ENCODE data around the gene SYT17. TPM values are rescaled to one million over a fixed set of nuclear protein-coding genes. Genes with fewer than 3 reads are reported as not detected.

The SYT17 gene
- polyA plus RNA-seq, 3 donors: 0.81 to 4.9 (median 1.1) TPM

DNA sequence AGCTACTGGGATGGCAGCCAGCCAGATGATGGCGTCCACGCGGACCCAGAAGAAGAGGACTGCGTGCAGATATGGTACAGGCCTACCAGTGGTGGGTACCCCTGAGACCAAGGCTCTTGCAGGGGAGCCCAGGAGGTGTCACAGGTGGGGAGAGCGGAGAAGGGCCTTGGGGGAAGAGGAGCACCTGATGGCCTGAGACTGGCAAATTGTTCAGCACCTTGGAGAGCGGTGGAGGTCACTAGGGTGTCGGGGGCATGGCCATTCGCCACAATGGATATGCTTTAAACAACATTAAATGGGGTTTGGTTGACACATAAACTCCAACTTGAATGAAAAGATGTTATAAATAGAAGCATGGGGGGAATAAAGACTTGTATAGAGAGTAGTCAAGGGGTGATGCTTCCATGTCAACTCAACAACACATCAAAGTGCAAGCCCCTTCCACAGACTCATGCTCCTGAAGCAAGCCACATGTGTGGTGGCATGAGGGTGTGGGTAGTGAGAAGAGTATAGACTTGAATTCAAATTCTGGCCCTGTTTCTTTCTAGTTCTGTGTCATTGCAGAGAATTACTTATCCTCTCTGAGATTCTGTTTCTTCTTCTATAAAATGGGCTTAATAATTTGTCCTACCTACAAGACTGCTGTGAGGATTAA is 139.7 kb downstream of the SYT17 start:
- TF ChIP-seq, protein P1, sequence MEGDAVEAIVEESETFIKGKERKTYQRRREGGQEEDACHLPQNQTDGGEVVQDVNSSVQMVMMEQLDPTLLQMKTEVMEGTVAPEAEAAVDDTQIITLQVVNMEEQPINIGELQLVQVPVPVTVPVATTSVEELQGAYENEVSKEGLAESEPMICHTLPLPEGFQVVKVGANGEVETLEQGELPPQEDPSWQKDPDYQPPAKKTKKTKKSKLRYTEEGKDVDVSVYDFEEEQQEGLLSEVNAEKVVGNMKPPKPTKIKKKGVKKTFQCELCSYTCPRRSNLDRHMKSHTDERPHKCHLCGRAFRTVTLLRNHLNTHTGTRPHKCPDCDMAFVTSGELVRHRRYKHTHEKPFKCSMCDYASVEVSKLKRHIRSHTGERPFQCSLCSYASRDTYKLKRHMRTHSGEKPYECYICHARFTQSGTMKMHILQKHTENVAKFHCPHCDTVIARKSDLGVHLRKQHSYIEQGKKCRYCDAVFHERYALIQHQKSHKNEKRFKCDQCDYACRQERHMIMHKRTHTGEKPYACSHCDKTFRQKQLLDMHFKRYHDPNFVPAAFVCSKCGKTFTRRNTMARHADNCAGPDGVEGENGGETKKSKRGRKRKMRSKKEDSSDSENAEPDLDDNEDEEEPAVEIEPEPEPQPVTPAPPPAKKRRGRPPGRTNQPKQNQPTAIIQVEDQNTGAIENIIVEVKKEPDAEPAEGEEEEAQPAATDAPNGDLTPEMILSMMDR (IDR thresholded peaks at IDR 0.05): no peak
- Histone ChIP-seq H3K9me3 (replicated peaks in 1 of 2; ENCODE audit: control insufficient read depth in 1 of 2, insufficient read depth in 1 of 2, low read length in 2 of 2) (no peaks in the 10 kb centered on the region), H3K27me3 (ENCODE audit: control insufficient read depth in 2 of 2, insufficient read depth in 2 of 2, low read length in 2 of 2) (no peaks in the 10 kb centered on the region), H3K36me3 (replicated peaks in 1 of 2; ENCODE audit: control insufficient read depth in 1 of 2, insufficient read depth in 2 of 2, low read length in 2 of 2) (no peaks in the 10 kb centered on the region), H3K79me2 (ENCODE audit: insufficient read depth, low read length) (no peaks in the 10 kb centered on the region), H3K4me3 (replicated peaks in 1 of 3; ENCODE audit: low read depth in 2 of 3, low read length in 3 of 3) (no peak overlapping the region), H3K4me1 (ENCODE audit: control insufficient read depth in 1 of 2, insufficient read depth in 2 of 2, low read length in 2 of 2) (peaks cover 8 to 10% of the 10 kb centered on the region in 2 donors), H3K9ac (ENCODE audit: insufficient read depth, low read length, poor library complexity, severe bottlenecking) (no peak overlapping the region), H4K20me1 (ENCODE audit: insufficient read depth, low read length) (no peaks in the 10 kb centered on the region), H3K27ac (ENCODE audit: low read depth in 1 of 2, low read length in 2 of 2) (no peak overlapping the region), H2AFZ (ENCODE audit: insufficient read depth, low read depth, low read length, poor library complexity, severe bottlenecking) (no peak overlapping the region), H3K4me2 (replicated peaks; ENCODE audit: extremely low read depth, low read length, poor library complexity, severe bottlenecking) (no peak overlapping the region)
- Mint-ChIP-seq H3K4me1 (peaks cover 10% of the 10 kb centered on the region), H3K27me3 (ENCODE audit: low read depth in 3 of 3) (peaks cover 3 to 9% (median 3%) of the 10 kb centered on the region in 3 donors), H3K36me3 (no peaks in the 10 kb centered on the region), H3K4me3 (no peak overlapping the region), H3K9me3 (no peaks in the 10 kb centered on the region), H3K27ac (no peak overlapping the region)
- intact Hi-C loops (cut with micrococcal nuclease): no loop called here
- no peak for DNase-seq
- WGBS (ENCODE audit: insufficient coverage): 56% methylated on average over 5 of the region's 8 CpGs

DNA sequence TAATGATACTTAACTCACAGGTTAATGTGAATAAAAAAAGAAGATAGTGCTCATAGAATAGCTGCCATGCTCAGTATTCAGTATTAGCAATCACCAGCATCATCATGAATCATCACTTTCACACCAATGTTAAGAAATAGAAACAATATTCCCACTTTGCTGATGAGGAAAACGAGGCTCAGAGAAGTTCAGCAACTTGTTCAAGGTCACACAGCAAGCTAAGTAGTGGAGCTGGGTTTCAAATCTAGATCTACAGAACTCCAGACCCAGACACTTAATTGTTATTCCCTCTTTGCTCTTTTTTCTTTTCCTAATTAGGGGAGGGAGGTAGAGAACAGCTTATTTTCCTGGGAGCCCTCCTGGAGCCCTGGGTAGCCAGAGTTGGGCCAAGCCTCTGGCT is 140.4 kb downstream of the SYT17 start:
- no peaks in the 10 kb centered on the region for H3K36me3 Mint-ChIP-seq

More for the DNA sequence above, 140.4 kb downstream of the SYT17 start:
- Histone ChIP-seq H2AFZ (ENCODE audit: insufficient read depth, low read depth, low read length, poor library complexity, severe bottlenecking) (no peak overlapping the region), H4K20me1 (ENCODE audit: insufficient read depth, low read length) (no peaks in the 10 kb centered on the region), H3K36me3 (replicated peaks in 1 of 2; ENCODE audit: control insufficient read depth in 1 of 2, insufficient read depth in 2 of 2, low read length in 2 of 2) (no peaks in the 10 kb centered on the region), H3K4me1 (ENCODE audit: control insufficient read depth in 1 of 2, insufficient read depth in 2 of 2, low read length in 2 of 2) (peaks cover 8 to 10% of the 10 kb centered on the region in 2 donors), H3K4me2 (replicated peaks; ENCODE audit: extremely low read depth, low read length, poor library complexity, severe bottlenecking) (no peak overlapping the region), H3K79me2 (ENCODE audit: insufficient read depth, low read length) (no peaks in the 10 kb centered on the region), H3K27me3 (ENCODE audit: control insufficient read depth in 2 of 2, insufficient read depth in 2 of 2, low read length in 2 of 2) (no peaks in the 10 kb centered on the region), H3K9ac (ENCODE audit: insufficient read depth, low read length, poor library complexity, severe bottlenecking) (no peak overlapping the region), H3K27ac (ENCODE audit: low read depth in 1 of 2, low read length in 2 of 2) (no peak overlapping the region), H3K9me3 (replicated peaks in 1 of 2; ENCODE audit: control insufficient read depth in 1 of 2, insufficient read depth in 1 of 2, low read length in 2 of 2) (no peaks in the 10 kb centered on the region), H3K4me3 (replicated peaks in 1 of 3; ENCODE audit: low read depth in 2 of 3, low read length in 3 of 3) (no peak overlapping the region)
- Mint-ChIP-seq H3K27ac (no peak overlapping the region), H3K4me3 (no peak overlapping the region), H3K9me3 (no peaks in the 10 kb centered on the region), H3K27me3 (ENCODE audit: low read depth in 3 of 3) (peaks cover 3 to 8% (median 5%) of the 10 kb centered on the region in 3 donors), H3K4me1 (peaks cover 10% of the 10 kb centered on the region)
- TF ChIP-seq, protein P1 (IDR thresholded peaks at IDR 0.05): no peak
- no CpG with 5 or more reads among the region's 1 CpG for WGBS (ENCODE audit: insufficient coverage)
- intact Hi-C loops (cut with micrococcal nuclease): no loop called here
- DNase-seq: no peak
